Smooth muscle cell (in vitro differentiated cells): ENCODE data around the gene IL17REL. TPM values are rescaled to one million over a fixed set of nuclear protein-coding genes. Genes with fewer than 3 reads are reported as not detected.
"Not testable (repeated sequence)": the region's sequence is repeated elsewhere in the genome, so short reads cannot be mapped to it uniquely, and the experiment has no call there.

ENCODE experiments used
- DNase-seq: peaks from one replicate; lab custom pipeline; 2025; ENCODE audit not compliant: unreplicated experiment; lab: John Stamatoyannopoulos, UW
- H2AFZ ChIP-seq: fragments of 200-600 bp; sonication (generic); 2 replicates; pipeline ENCODE4 v1.6.0; 2016; ENCODE audit warnings: antibody characterized with exemption, low read depth, mild to moderate bottlenecking
- H3F3A ChIP-seq: fragments of 200-600 bp; sonication (generic); 2 replicates; pipeline ENCODE4 v1.6.0; 2017; ENCODE audit warnings: antibody characterized with exemption, low read depth
- H3K27ac ChIP-seq: fragments of 200-600 bp; sonication (generic); 2 replicates; pipeline ENCODE4 v1.5.1; 2016; ENCODE audit warnings: low read depth, mild to moderate bottlenecking
- H3K27me3 ChIP-seq: fragments of 200-600 bp; sonication (generic); 2 replicates; pipeline ENCODE4 v1.6.1; 2016; ENCODE audit warnings: low read depth, mild to moderate bottlenecking
- H3K36me3 ChIP-seq: fragments of 200-600 bp; sonication (generic); 2 replicates; pipeline ENCODE4 v1.5.1; 2016; ENCODE audit warnings: low read depth
- H3K4me1 ChIP-seq: fragments of 200-600 bp; sonication (generic); 2 replicates; pipeline ENCODE4 v1.5.1; 2016; ENCODE audit warnings: low read depth
- H3K4me2 ChIP-seq: fragments of 200-600 bp; sonication (generic); 2 replicates; pipeline ENCODE4 v1.6.0; 2016; ENCODE audit warnings: mild to moderate bottlenecking
- H3K4me3 ChIP-seq: fragments of 200-600 bp; sonication (generic); 2 replicates; pipeline ENCODE4 v1.5.1; 2016; ENCODE audit warnings: mild to moderate bottlenecking
- H3K79me2 ChIP-seq: fragments of 200-600 bp; sonication (generic); 2 replicates; pipeline ENCODE4 v1.6.0; 2016; ENCODE audit warnings: low read depth, mild to moderate bottlenecking
- H3K9ac ChIP-seq: fragments of 200-600 bp; sonication (generic); 2 replicates; pipeline ENCODE4 v1.6.0; 2016; ENCODE audit warnings: low read depth
- H3K9me3 ChIP-seq: fragments of 200-600 bp; sonication (generic); replicated peaks from 2 replicates; pipeline ENCODE4 v1.5.1; 2016; ENCODE audit warnings: low read depth
- H4K20me1 ChIP-seq: fragments of 200-600 bp; sonication (generic); 2 replicates; pipeline ENCODE4 v1.6.0; 2016; ENCODE audit warnings: low read depth
- CTCF ChIP-seq: fragments of 200-600 bp; sonication (generic); IDR thresholded peaks from 2 replicates; pipeline ENCODE4 v1.5.1; 2017; ENCODE audit warnings: borderline replicate concordance, mild to moderate bottlenecking, antibody characterized with exemption; ENCODE audit not compliant: insufficient read depth, poor library complexity, severe bottlenecking
- WGBS: methylation state at CpG from one replicate; pipeline ENCODE4 v1.1.7; 2016; ENCODE audit warnings: low lambda C conversion rate; 5-methylcytosine and 5-hydroxymethylcytosine counted together
- microRNA-seq: library from miRNA; unstranded; fragments of <30 nt; microRNA quantifications from one replicate; pipeline ENCODE4, GENCODE V29; 2016; ENCODE audit warnings: borderline number of aligned reads
- polyA plus RNA-seq: library from polyadenylated mRNA; unstranded; fragments of >200 nt; fragmentation: Nextera tagmentation; extraction: Ambion mirVana; gene quantifications from 2 replicates; pipeline ENCODE4 v1.2.1, GENCODE V29; 2016
- small RNA-seq: library from RNA; depleted of rRNA; stranded (forward); fragments of <200 nt; gene quantifications from one replicate; pipeline ENCODE3, GENCODE V24; 2014
- total RNA-seq: library from RNA; depleted of rRNA; stranded (reverse); fragments of >200 nt; gene quantifications from 2 replicates; pipeline ENCODE4 v1.2.3, GENCODE V29; 2014

Gene IL17REL
- total and polyA plus RNA-seq, 2 experiments from 2014 or later = 0.04 TPM; not detected in 1

GRCh38 chr22:49946612-49947295 is 65.8 kb downstream of the IL17REL start:
- no peak overlapping the region for H3K4me3 ChIP-seq
- no peak for TF ChIP-seq CTCF
- peaks cover 12% of the 10 kb centered on the region for H3K4me1 ChIP-seq
- H4K20me1 ChIP-seq = no peaks in the 10 kb centered on the region
- peak overlapping the region; percentile 52 for H3K27ac ChIP-seq
- no peak for DNase-seq
- H2AFZ ChIP-seq = no peak overlapping the region
- no peak overlapping the region for H3K4me2 ChIP-seq
- 57% methylated on average over 17 of the region's 17 CpGs for WGBS
- H3F3A ChIP-seq = no peaks in the 10 kb centered on the region
- H3K36me3 ChIP-seq = no peaks in the 10 kb centered on the region
- H3K9me3 ChIP-seq = no peaks in the 10 kb centered on the region
- no peaks in the 10 kb centered on the region for H3K27me3 ChIP-seq
- H3K79me2 ChIP-seq = no peaks in the 10 kb centered on the region
- H3K9ac ChIP-seq = no peak overlapping the region

GRCh38 chr22:49945042-49945794 is 67.3 kb downstream of the IL17REL start:
- not testable (repeated sequence) for DNase-seq, H3F3A ChIP-seq, H2AFZ ChIP-seq, H3K4me2 ChIP-seq, H3K4me3 ChIP-seq, H3K9me3 ChIP-seq, H3K36me3 ChIP-seq, H4K20me1 ChIP-seq, H3K9ac ChIP-seq, H3K79me2 ChIP-seq, H3K27me3 ChIP-seq
- 68% methylated on average over 11 of the region's 17 CpGs for WGBS
- H3K27ac ChIP-seq = peak overlapping the region; percentile 46
- peaks cover 12% of the 10 kb centered on the region for H3K4me1 ChIP-seq

Small RNAs within 50 kb of the gene (microRNA-seq; reads per million reads assigned to microRNA genes)
- not detected for gene MIR6821

Small RNAs within 50 kb of the gene (small RNA-seq; reads per million reads assigned to genes)
- not detected for gene MIR6821

Other genes starting within 250 kb of the IL17REL start
- gene BRD1, start 184.9 kb downstream of the IL17REL start, total RNA-seq = 18.3 and 20.5 TPM in 2 replicates
- 15.0 and 21.6 TPM in 2 replicates for gene BRD1, start 184.9 kb downstream of the IL17REL start, polyA plus RNA-seq
- 16.6 and 16.8 TPM in 2 replicates for gene ZBED4, start 158.9 kb downstream of the IL17REL start, total RNA-seq
- gene ZBED4, start 158.9 kb downstream of the IL17REL start, polyA plus RNA-seq = 12.1 and 13.1 TPM in 2 replicates
- gene ALG12, start 94.3 kb downstream of the IL17REL start, total RNA-seq = 12.7 and 13.9 TPM in 2 replicates
- gene ALG12, start 94.3 kb downstream of the IL17REL start, polyA plus RNA-seq = 42.7 and 45.9 TPM in 2 replicates
- gene CRELD2, start 94.1 kb downstream of the IL17REL start, total RNA-seq = 47.4 and 52.7 TPM in 2 replicates
- 100 and 127 TPM in 2 replicates for gene CRELD2, start 94.1 kb downstream of the IL17REL start, polyA plus RNA-seq
- 19.1 and 20.1 TPM in 2 replicates for gene PIM3, start 52.0 kb downstream of the IL17REL start, total RNA-seq
- gene PIM3, start 52.0 kb downstream of the IL17REL start, polyA plus RNA-seq = 43.3 and 51.9 TPM in 2 replicates
- not detected in 2 replicates for gene TTLL8, start 45.5 kb upstream of the IL17REL start, total RNA-seq
- gene TTLL8, start 45.5 kb upstream of the IL17REL start, polyA plus RNA-seq = 0.10 TPM in 1 of 2 replicates, not detected in the other
- gene MLC1, start 72.7 kb upstream of the IL17REL start, total RNA-seq = 4.2 and 5.6 TPM in 2 replicates
- gene MLC1, start 72.7 kb upstream of the IL17REL start, polyA plus RNA-seq = 5.6 and 6.3 TPM in 2 replicates
- gene MOV10L1, start 77.2 kb upstream of the IL17REL start, total RNA-seq = 0.85 and 1.2 TPM in 2 replicates
- gene MOV10L1, start 77.2 kb upstream of the IL17REL start, polyA plus RNA-seq = 0.10 and 1.1 TPM in 2 replicates
- 5.1 TPM in 2 replicates for gene PANX2, start 158.0 kb upstream of the IL17REL start, total RNA-seq
- 2.5 and 2.9 TPM in 2 replicates for gene PANX2, start 158.0 kb upstream of the IL17REL start, polyA plus RNA-seq
- gene TRABD, start 173.1 kb upstream of the IL17REL start, total RNA-seq = 14.0 and 17.8 TPM in 2 replicates
- gene TRABD, start 173.1 kb upstream of the IL17REL start, polyA plus RNA-seq = 56.9 and 58.5 TPM in 2 replicates
- gene SELENOO, start 188.2 kb upstream of the IL17REL start, total RNA-seq = 9.0 and 16.3 TPM in 2 replicates
- gene SELENOO, start 188.2 kb upstream of the IL17REL start, polyA plus RNA-seq = 21.3 and 28.4 TPM in 2 replicates
- 10.0 and 10.6 TPM in 2 replicates for gene TUBGCP6, start 232.3 kb upstream of the IL17REL start, total RNA-seq
- 22.7 and 26.0 TPM in 2 replicates for gene TUBGCP6, start 232.3 kb upstream of the IL17REL start, polyA plus RNA-seq
- 5.1 and 9.5 TPM in 2 replicates for gene HDAC10, start 238.5 kb upstream of the IL17REL start, total RNA-seq
- 12.8 and 15.7 TPM in 2 replicates for gene HDAC10, start 238.5 kb upstream of the IL17REL start, polyA plus RNA-seq
- gene MAPK12, start 248.9 kb upstream of the IL17REL start, total RNA-seq = 9.5 and 14.9 TPM in 2 replicates
- gene MAPK12, start 248.9 kb upstream of the IL17REL start, polyA plus RNA-seq = 26.2 and 27.8 TPM in 2 replicates